ENCODE results near the gene BCL11B. TPM values are rescaled to one million over a fixed set of nuclear protein-coding genes. Genes with fewer than 3 reads are reported as not detected.

BCL11B gene
- total and polyA plus RNA-seq, 10 of the 15 experiments (the other 5 are each of a cell fraction or from before 2014, with no cell fraction given) = 0.38 to 5.5 (median 1.3) TPM

GRCh38 chr14:99188731-99189191, 83.2 kb downstream of the BCL11B start:
- intact Hi-C loops (cut with micrococcal nuclease; ENCODE audit: unreplicated experiment) = no loop called here
- ATAC-seq (no peak), DNase-seq (ENCODE audit: low read depth, low spot score) (no peak), FAIRE-seq (no peak)
- Histone ChIP-seq H3K27me3 (replicated peaks in 1 of 2; ENCODE audit: control insufficient read depth in 2 of 2, insufficient read depth in 2 of 2, low read length in 1 of 2) (no peaks in the 10 kb centered on the region), H2AFZ (ENCODE audit: control insufficient read depth, low read depth, low read length) (no peak overlapping the region), H3K4me3 (no peak overlapping the region), H3K9ac (ENCODE audit: control insufficient read depth, insufficient read depth, low read length) (no peak overlapping the region), H4K20me1 (ENCODE audit: control insufficient read depth, insufficient read depth) (no peaks in the 10 kb centered on the region), H3K36me3 (ENCODE audit: control insufficient read depth in 2 of 2, insufficient read depth in 2 of 2, low read length in 1 of 2) (no peaks in the 10 kb centered on the region), H3K27ac (ENCODE audit: control insufficient read depth, insufficient read depth) (no peak overlapping the region), H3K9me3 (replicated peaks; ENCODE audit: control insufficient read depth, insufficient read depth, low read length) (no peaks in the 10 kb centered on the region), H3K4me2 (ENCODE audit: control insufficient read depth, insufficient read depth) (no peak overlapping the region), H3K79me2 (ENCODE audit: control insufficient read depth, insufficient read depth, low read length) (no peaks in the 10 kb centered on the region), H3K4me1 (ENCODE audit: control insufficient read depth, insufficient read depth, low read length) (no peaks in the 10 kb centered on the region)
- ChIA-PET RAD21 (ENCODE audit: unreplicated experiment) (no interaction called here), CTCF (interaction anchor here (0.6 to 1.2 kb wide), 2 partner anchors 72 to 78 kb away, joined by 3 to 7 read pairs; no protein-coding TSS in a partner anchor), SMC1A (ENCODE audit: uncharacterized antibody, unreplicated experiment) (no interaction called here), POLR2A (no interaction called here)
- WGBS (ENCODE audit: insufficient coverage, insufficient replicate concordance, low lambda C conversion rate, missing lambda C conversion rate) = 69% methylated on average over 10 of the region's 19 CpGs
- BruUV-seq (replicated peaks) = no TSS peak
- in situ Hi-C loops (cut with MboI) = no loop called here
- no peak for TF ChIP-seq RBBP5 (conservative IDR thresholded peaks at IDR 0.05)
- no peak for TF ChIP-seq FOS (IDR thresholded peaks at IDR 0.05; ENCODE audit: borderline replicate concordance, extremely low read depth, insufficient read length)
- no peak for TF ChIP-seq NFYA (IDR thresholded peaks at IDR 0.05; ENCODE audit: borderline replicate concordance, low read depth, low read length)

- intact Hi-C loops (cut with micrococcal nuclease; ENCODE audit: unreplicated experiment) (no loop called here), in situ Hi-C loops (cut with MboI) (no loop called here)
- CTCF ChIA-PET = no interaction called here
- no peak for ATAC-seq
- no peaks in the 10 kb centered on the region for H3K4me1 ChIP-seq (ENCODE audit: control insufficient read depth, insufficient read depth, low read length)
- FAIRE-seq = no peak
- no peak overlapping the region for H3K27ac ChIP-seq (ENCODE audit: control insufficient read depth, insufficient read depth)
- no peak for TF ChIP-seq CHD1 (IDR thresholded peaks at IDR 0.05; ENCODE audit: low read depth, low read length)
- no peak for TF ChIP-seq IKZF1 (conservative IDR thresholded peaks at IDR 0.05)
- TF ChIP-seq RAD51 (IDR thresholded peaks at IDR 0.05) = no peak
- TF ChIP-seq ZNF622 (IDR thresholded peaks at IDR 0.05) = no peak
- TF ChIP-seq CHD2 (IDR thresholded peaks at IDR 0.05; ENCODE audit: borderline replicate concordance, low read depth, low read length) = no peak
- no peak for TF ChIP-seq SKIL (IDR thresholded peaks at IDR 0.05; ENCODE audit: low read depth, poor library complexity, severe bottlenecking)
- no peak for TF ChIP-seq SREBF2 (IDR thresholded peaks at IDR 0.05; ENCODE audit: low read length)
- no peak for TF ChIP-seq GATAD2B (conservative IDR thresholded peaks at IDR 0.05; ENCODE audit: low read depth)
- no peak for TF ChIP-seq TBL1XR1 (IDR thresholded peaks at IDR 0.05; ENCODE audit: low read depth, low read length)
- no TSS peak for BruUV-seq (replicated peaks)
- SMC1A ChIA-PET (ENCODE audit: uncharacterized antibody, unreplicated experiment) = no interaction called here
- no peak overlapping the region for H2AFZ ChIP-seq (ENCODE audit: control insufficient read depth, low read depth, low read length)
- H3K9ac ChIP-seq (ENCODE audit: control insufficient read depth, insufficient read depth, low read length) = no peak overlapping the region
- H3K4me2 ChIP-seq (ENCODE audit: control insufficient read depth, insufficient read depth) = no peak overlapping the region
- no peak for DNase-seq (ENCODE audit: low read depth, low spot score)
- no peaks in the 10 kb centered on the region for H3K36me3 ChIP-seq (ENCODE audit: control insufficient read depth in 2 of 2, insufficient read depth in 2 of 2, low read length in 1 of 2)
- no peaks in the 10 kb centered on the region; the same call in 2 of the 3 replicates for H3K9me3 ChIP-seq (replicated peaks; ENCODE audit: control insufficient read depth, insufficient read depth, low read length)
- H3K4me3 ChIP-seq = no peak overlapping the region
- no peaks in the 10 kb centered on the region for H4K20me1 ChIP-seq (ENCODE audit: control insufficient read depth, insufficient read depth)
- WGBS (ENCODE audit: insufficient coverage, insufficient replicate concordance, low lambda C conversion rate, missing lambda C conversion rate) = 34% methylated on average over 8 of the region's 8 CpGs
- RAD21 ChIA-PET (ENCODE audit: unreplicated experiment) = interaction anchor here (0.6 kb wide), 1 partner anchor 440 kb away, joined by 5 read pairs; no protein-coding TSS in a partner anchor
- POLR2A ChIA-PET = no interaction called here
- no peaks in the 10 kb centered on the region for H3K27me3 ChIP-seq (replicated peaks in 1 of 2; ENCODE audit: control insufficient read depth in 2 of 2, insufficient read depth in 2 of 2, low read length in 1 of 2)
- no peaks in the 10 kb centered on the region for H3K79me2 ChIP-seq (ENCODE audit: control insufficient read depth, insufficient read depth, low read length)
These were observed 84.1 kb downstream of the BCL11B start for GRCh38 chr14:99187858-99188257.
